Parathyroid adenoma (tissue), 2 donors: ENCODE data around the gene CEP76.

Source experiments
- H2AFZ ChIP-seq: fragments of 300-600 bp; sonication (generic); one replicate; pipeline ENCODE4 v1.7.0; 2017; ENCODE audit warnings: antibody characterized with exemption, mild to moderate bottlenecking
- H3K27ac ChIP-seq: fragments of 300-600 bp; sonication (generic); one replicate; pipeline ENCODE4 v1.7.0; 2017
- H3K27me3 ChIP-seq: fragments of 300-600 bp; sonication (generic); one replicate; pipeline ENCODE4 v1.7.0; 2017; ENCODE audit warnings: low read length; ENCODE audit not compliant: control insufficient read depth, insufficient read depth
- H3K36me3 ChIP-seq: fragments of 300-600 bp; sonication (generic); one replicate; pipeline ENCODE4 v1.7.0; 2017; ENCODE audit warnings: low read length; ENCODE audit not compliant: control insufficient read depth, insufficient read depth
- H3K4me1 ChIP-seq: fragments of 300-600 bp; sonication (generic); one replicate; pipeline ENCODE4 v1.7.0; 2017; ENCODE audit warnings: control low read depth
- H3K4me2 ChIP-seq: fragments of 300-600 bp; sonication (generic); one replicate; pipeline ENCODE4 v1.7.0; 2017; ENCODE audit warnings: low read length
- H3K4me3 ChIP-seq: fragments of 300-600 bp; sonication (generic); one replicate; pipeline ENCODE4 v1.7.0; 2017; ENCODE audit warnings: low read depth, low read length
- H3K79me2 ChIP-seq: fragments of 300-600 bp; sonication (generic); one replicate; pipeline ENCODE4 v1.7.0; 2017; ENCODE audit warnings: control low read depth
- H3K9ac ChIP-seq: fragments of 300-600 bp; sonication (generic); one replicate; pipeline ENCODE4 v1.7.0; 2017; ENCODE audit warnings: mild to moderate bottlenecking
- H3K9me3 ChIP-seq: fragments of 300-600 bp; sonication (generic); one replicate; pipeline ENCODE4 v1.7.0; 2017; ENCODE audit warnings: low read length; ENCODE audit not compliant: control insufficient read depth
- CTCF ChIP-seq: fragments of 300-600 bp; sonication (generic); IDR thresholded peaks from one replicate; pipeline ENCODE4 v1.7.0; 2017; ENCODE audit warnings: antibody characterized with exemption, mild to moderate bottlenecking
- donor health status: primary hyperparathyroidism.

Gene CEP76

GRCh38 chr18:12726774-12727550 is 24.4 kb upstream of the CEP76 start:
- Histone ChIP-seq H3K4me3 (no peak overlapping the region), H3K27me3 (no peaks in the 10 kb centered on the region), H2AFZ (no peak overlapping the region), H3K27ac (no peak overlapping the region), H3K9ac (no peak overlapping the region), H3K79me2 (no peaks in the 10 kb centered on the region), H3K4me2 (no peak overlapping the region), H3K9me3 (no peaks in the 10 kb centered on the region), H3K4me1 (no peaks in the 10 kb centered on the region), H3K36me3 (no peaks in the 10 kb centered on the region)
- TF ChIP-seq CTCF: peak; percentile 90

GRCh38 chr18:12726331-12726730 is 23.8 kb upstream of the CEP76 start:
- H3K4me2 ChIP-seq: no peak overlapping the region
- no peaks in the 10 kb centered on the region for H3K9me3 ChIP-seq
- H2AFZ ChIP-seq: no peak overlapping the region
- H3K27ac ChIP-seq: no peak overlapping the region
- no peaks in the 10 kb centered on the region for H3K36me3 ChIP-seq
- no peak for TF ChIP-seq CTCF
- H3K9ac ChIP-seq: no peak overlapping the region
- no peak overlapping the region for H3K4me3 ChIP-seq
- H3K4me1 ChIP-seq: no peaks in the 10 kb centered on the region
- no peaks in the 10 kb centered on the region for H3K27me3 ChIP-seq
- no peaks in the 10 kb centered on the region for H3K79me2 ChIP-seq

GRCh38 chr18:12722731-12723130 is 20.2 kb upstream of the CEP76 start:
- Histone ChIP-seq H3K27ac (no peak overlapping the region), H3K4me1 (no peaks in the 10 kb centered on the region), H3K9ac (no peak overlapping the region), H3K4me2 (no peak overlapping the region), H3K36me3 (no peaks in the 10 kb centered on the region), H3K79me2 (no peaks in the 10 kb centered on the region), H3K4me3 (no peak overlapping the region), H3K9me3 (no peaks in the 10 kb centered on the region), H3K27me3 (no peaks in the 10 kb centered on the region), H2AFZ (no peak overlapping the region)
- TF ChIP-seq CTCF: no peak

GRCh38 chr18:12721495-12722275 is 19.2 kb upstream of the CEP76 start:
- H3K4me1 ChIP-seq: no peaks in the 10 kb centered on the region
- H3K79me2 ChIP-seq: peaks cover 3% of the 10 kb centered on the region
- no peaks in the 10 kb centered on the region for H3K36me3 ChIP-seq
- no peaks in the 10 kb centered on the region for H3K9me3 ChIP-seq
- H3K9ac ChIP-seq: no peak overlapping the region
- TF ChIP-seq CTCF: no peak
- H3K27ac ChIP-seq: no peak overlapping the region
- H2AFZ ChIP-seq: no peak overlapping the region
- no peak overlapping the region for H3K4me2 ChIP-seq
- no peak overlapping the region for H3K4me3 ChIP-seq
- H3K27me3 ChIP-seq: no peaks in the 10 kb centered on the region
